CD4-positive, alpha-beta T cell treated with Interleukin-2 at 100 ng/mL for 4 hours (primary cell): ENCODE results near the gene STOML1.
"Not testable (repeated sequence)": the region's sequence is repeated elsewhere in the genome, so short reads cannot be mapped to it uniquely, and the experiment has no call there.

ENCODE experiments used
- DNase-seq: peaks from one replicate; pipeline ENCODE4 v3.0.0-alpha.2; 2020; ENCODE audit warnings: low spot score

The STOML1 gene

GRCh38 chr15:73960472-73961070, 31.5 kb downstream of the STOML1 start:
- not testable (repeated sequence) for DNase-seq

GRCh38 chr15:73959801-73960200, 32.3 kb downstream of the STOML1 start:
- DNase-seq = no peak

- DNase-seq = peak; percentile 55
These were observed 33.0 kb downstream of the STOML1 start for GRCh38 chr15:73959012-73959581.

- no peak for DNase-seq
These were observed 34.3 kb downstream of the STOML1 start for GRCh38 chr15:73957785-73958184.

- no peak for DNase-seq
These were observed 34.8 kb downstream of the STOML1 start for GRCh38 chr15:73957276-73957675.

GRCh38 chr15:73956743-73957135, 35.4 kb downstream of the STOML1 start:
- DNase-seq = no peak

- DNase-seq = no peak
These were observed 36.0 kb downstream of the STOML1 start for GRCh38 chr15:73955861-73956742.

- DNase-seq = no peak
These were observed 36.8 kb downstream of the STOML1 start for GRCh38 chr15:73955326-73955725.

GRCh38 chr15:73954188-73955145, 37.6 kb downstream of the STOML1 start:
- no peak for DNase-seq

- DNase-seq = no peak
These were observed 39.0 kb downstream of the STOML1 start for GRCh38 chr15:73952913-73953750.

- no peak for DNase-seq
These were observed 39.8 kb downstream of the STOML1 start for GRCh38 chr15:73952171-73952912.

- no peak for DNase-seq
These were observed 40.5 kb downstream of the STOML1 start for GRCh38 chr15:73951601-73952000.

- peak; percentile 74 for DNase-seq
These were observed 41.1 kb downstream of the STOML1 start for GRCh38 chr15:73950831-73951561.

GRCh38 chr15:73950479-73950830, 41.6 kb downstream of the STOML1 start:
- DNase-seq = no peak

- DNase-seq = no peak
These were observed 42.6 kb downstream of the STOML1 start for GRCh38 chr15:73949496-73949895.

GRCh38 chr15:73948982-73949381, 43.1 kb downstream of the STOML1 start:
- DNase-seq = no peak

- DNase-seq = no peak
These were observed 43.7 kb downstream of the STOML1 start for GRCh38 chr15:73948396-73948795.

- no peak for DNase-seq
These were observed 44.4 kb downstream of the STOML1 start for GRCh38 chr15:73947651-73948050.

GRCh38 chr15:73946795-73947370, 45.2 kb downstream of the STOML1 start:
- no peak for DNase-seq
